Neural progenitor cell (in vitro differentiated cells): ENCODE data around the gene CLMP.

ENCODE experiments used
- CTCF ChIP-seq: fragments of 200-600 bp; sonication (generic); IDR thresholded peaks from 2 replicates; pipeline ENCODE4 v1.5.1; 2017; ENCODE audit warnings: antibody characterized with exemption, mild to moderate bottlenecking
- EZH2 ChIP-seq: fragments of 200-600 bp; sonication (generic); IDR thresholded peaks from 2 replicates; pipeline ENCODE4 v1.6.1; 2017; ENCODE audit warnings: antibody characterized with exemption, mild to moderate bottlenecking, moderate library complexity
- EZH2phosphoT487 ChIP-seq: fragments of 200-600 bp; sonication (generic); IDR thresholded peaks from 2 replicates; pipeline ENCODE4 v1.6.1; 2017; ENCODE audit warnings: antibody characterized with exemption

DNA sequence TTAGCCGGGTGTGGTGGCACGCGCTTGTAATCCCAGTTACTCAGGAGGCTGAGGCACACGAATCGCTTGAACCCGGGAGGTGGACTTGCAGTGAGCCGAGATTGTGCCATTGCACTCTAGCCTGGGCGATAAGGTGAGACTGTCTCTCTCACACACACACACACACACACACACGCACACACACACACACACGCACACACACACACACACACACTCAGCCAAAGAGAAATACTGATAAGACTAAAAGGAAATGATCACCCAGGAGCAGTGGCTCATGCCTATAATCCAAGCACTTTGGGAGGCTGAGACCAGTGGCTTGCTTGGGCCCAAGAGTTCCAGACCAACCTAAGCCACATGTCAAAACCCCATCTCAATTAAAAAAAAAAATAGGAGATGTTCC, 153.9 kb downstream of the CLMP start:
- no peak for TF ChIP-seq EZH2phosphoT487
- no peak for TF ChIP-seq CTCF
- TF ChIP-seq EZH2: no peak
